ENCODE results near the gene SLC12A1.

The SLC12A1 gene

GRCh38 chr15:48205981-48206380 lies at the start of gene SLC12A1:
Gene SLC12A1, plus strand, starts transcription at chr15:48206302. Its CDS starts 1,418 bp downstream, at chr15:48207720.
- DNase-seq (ENCODE audit: low read depth), result no peak

DNA sequence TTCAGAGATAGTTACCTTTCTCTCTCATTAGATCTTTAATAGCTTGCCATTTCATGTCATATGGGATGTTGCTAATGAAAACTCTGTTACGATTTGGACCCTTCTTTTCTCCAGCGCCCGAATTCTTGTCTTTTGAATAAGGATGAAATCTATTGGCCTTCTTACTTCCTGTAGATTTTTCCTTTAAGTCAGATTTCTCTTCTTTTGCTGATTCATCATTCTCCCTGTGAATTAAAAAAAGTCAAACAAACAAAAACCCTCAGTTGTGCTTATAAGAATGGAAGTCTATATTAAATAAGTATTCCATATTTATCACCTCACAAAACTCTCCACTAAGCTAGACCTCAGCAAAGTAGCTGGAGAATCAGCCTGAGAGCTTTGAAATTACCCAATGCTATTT lies 37.5 kb upstream of the SLC12A1 start:
- DNase-seq (ENCODE audit: low read depth), result no peak

DNA sequence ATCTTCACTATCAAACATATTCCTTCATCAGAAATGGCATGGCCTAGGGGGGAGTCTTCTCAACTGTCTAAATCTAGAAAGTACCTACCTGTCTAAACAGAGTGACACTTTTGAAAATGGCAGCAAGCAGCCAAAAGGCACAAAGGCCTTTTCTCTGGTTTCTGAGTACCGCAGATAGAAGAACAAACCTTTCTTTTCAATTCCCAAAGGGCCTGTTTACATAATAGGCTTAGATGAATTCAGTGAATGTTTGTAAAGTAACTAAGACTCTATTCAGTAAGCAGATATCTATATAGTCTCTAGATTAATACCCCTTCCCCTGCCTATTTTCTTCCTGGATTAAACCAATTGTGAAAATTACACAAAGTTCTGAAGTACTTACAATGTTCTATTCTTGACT lies 35.1 kb upstream of the SLC12A1 start:
- no peak for DNase-seq (ENCODE audit: low read depth)

DNA sequence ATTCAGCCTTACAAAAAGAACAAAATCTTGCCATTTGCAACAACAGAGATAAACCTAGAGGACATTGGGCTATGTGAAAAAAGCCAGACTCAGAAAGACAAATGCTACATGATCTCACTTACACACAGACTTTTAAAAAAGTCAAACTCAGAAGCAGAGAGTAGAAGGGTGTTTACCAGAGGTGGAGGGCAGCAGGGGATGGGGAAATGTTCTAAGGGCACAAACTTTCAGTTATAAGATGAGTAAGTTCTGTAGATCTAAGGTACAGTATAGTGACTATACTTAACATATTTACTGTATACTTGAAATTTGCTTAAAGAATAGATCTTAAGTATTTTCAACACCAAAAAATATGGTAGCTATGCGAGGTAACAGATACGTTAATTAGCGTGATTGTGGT lies 31.0 kb upstream of the SLC12A1 start:
- no peak for DNase-seq (ENCODE audit: low read depth)

GRCh38 chr15:48176112-48176511 lies 30.0 kb upstream of the SLC12A1 start:
- peak; percentile 7 for DNase-seq (ENCODE audit: low read depth)

GRCh38 chr15:48176957-48177356 lies 29.1 kb upstream of the SLC12A1 start:
- no peak for DNase-seq (ENCODE audit: low read depth)

DNA sequence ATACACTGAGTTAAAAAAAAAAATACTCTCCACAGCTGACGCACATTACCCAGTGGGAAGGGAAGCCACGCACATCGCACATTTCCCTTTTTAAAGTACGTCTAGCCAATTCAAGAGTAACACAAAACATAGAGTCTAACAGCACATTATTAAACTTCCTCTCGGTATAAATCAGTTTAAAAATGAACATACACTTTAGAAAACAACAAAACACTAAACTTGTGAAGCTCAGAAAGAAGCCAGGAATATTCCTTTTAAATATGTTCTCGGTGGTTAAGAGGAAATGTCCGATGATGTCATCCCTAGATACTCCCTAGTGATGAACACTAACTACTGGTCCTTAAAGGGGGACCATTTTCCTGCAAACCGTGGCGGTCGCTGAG lies 28.7 kb upstream of the SLC12A1 start:
- peak; percentile 59 for DNase-seq (ENCODE audit: low read depth)

DNA sequence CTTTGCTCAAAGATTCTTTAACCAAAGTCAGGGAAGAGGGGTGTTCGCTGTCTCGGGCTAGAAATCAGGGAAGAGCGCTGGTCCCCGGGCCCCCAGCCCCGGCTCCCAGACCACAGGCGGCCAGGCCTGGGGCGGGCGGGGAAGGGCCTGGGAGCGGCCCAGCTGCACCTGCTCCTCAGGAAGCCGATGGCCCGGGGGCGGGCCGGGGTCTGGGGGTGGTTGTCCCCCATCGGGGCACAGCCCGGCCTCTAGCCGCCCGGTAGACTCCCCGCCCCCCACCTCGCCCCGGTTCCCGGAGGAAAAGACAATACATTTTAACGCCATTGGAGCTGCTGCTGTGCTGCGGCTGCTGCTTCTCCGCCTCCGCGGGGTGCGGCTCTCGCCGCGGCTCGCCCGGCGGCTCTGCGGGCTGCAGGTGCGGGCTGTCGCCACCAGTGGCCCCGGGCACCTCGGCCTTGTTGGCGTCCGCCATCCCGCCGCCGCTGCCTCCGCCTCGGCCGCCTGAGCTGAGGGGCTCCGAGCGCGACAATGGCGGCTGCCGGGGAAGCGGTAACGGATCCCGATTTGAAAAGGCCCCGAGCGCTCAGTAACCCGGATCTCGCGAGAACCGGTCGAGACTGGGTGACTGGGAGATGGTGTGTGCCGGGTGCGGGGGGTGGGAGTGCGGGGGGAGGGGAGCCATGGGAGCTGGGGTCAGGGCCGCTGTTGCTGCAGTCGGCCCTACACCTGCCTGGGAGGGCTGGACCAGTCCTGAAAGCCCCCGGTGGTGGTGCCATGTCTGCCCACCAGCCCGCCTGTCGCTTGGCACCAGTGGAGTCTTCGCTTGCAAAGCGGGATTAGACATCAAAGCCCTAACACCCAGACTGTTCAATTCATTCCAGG lies 28.1 kb upstream of the SLC12A1 start, which contains the start of gene MYEF2:
Gene MYEF2 (minus strand): TSS at position 530 of the 882 bp plus-strand sequence. CDS start 58 bp downstream, at position 472.
- DNase-seq (ENCODE audit: low read depth), result peak; percentile 57

DNA sequence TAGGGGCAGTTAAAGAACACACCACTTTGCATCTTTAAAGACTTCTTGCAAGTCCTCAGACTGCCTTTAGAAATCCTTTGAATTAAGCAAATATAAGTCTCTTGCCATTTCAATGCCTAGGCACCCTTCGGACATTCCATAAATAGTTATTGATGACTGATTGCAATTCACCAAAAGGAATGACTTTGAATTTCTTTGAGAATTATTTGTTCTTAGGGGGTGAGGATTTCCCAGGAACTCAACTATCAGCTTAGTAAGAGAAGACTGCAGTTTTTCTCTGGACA lies 27.5 kb upstream of the SLC12A1 start:
- DNase-seq (ENCODE audit: low read depth), result no peak

GRCh38 chr15:48182749-48183148 lies 23.4 kb upstream of the SLC12A1 start:
- DNase-seq (ENCODE audit: low read depth), result no peak

DNA sequence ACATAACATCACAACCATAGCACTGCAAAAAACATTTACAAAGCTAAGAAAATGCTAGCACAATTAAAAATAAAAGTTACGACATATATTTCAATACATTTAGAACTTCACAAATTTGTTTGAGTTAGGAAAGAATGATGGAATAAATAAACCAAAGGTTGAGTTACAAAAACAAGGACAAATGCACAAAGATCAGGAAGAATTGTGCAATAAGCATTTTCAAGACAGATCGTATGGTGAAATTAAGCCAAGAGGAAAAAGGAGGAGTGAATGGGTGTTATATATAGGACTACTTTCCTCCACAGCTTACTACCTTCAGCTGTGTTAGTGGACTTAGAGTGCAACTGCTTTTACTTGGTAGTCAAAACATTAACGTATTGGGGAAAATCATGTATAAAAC lies 20.6 kb upstream of the SLC12A1 start:
- DNase-seq (ENCODE audit: low read depth), result no peak

- no peak for DNase-seq (ENCODE audit: low read depth)
These were observed 19.8 kb upstream of the SLC12A1 start for GRCh38 chr15:48186271-48186670.

- DNase-seq (ENCODE audit: low read depth), result peak; percentile 74
These were observed 15.0 kb upstream of the SLC12A1 start for GRCh38 chr15:48190932-48191573.

- DNase-seq (ENCODE audit: low read depth), result peak; percentile 5
These were observed 14.4 kb upstream of the SLC12A1 start, which contains the start of gene CTXN2 for GRCh38 chr15:48191574-48192225. Gene CTXN2, plus strand, starts transcription at chr15:48191665. Its CDS starts 9,636 bp downstream, at chr15:48201301.

GRCh38 chr15:48202068-48202467 lies 4.0 kb upstream of the SLC12A1 start:
- DNase-seq (ENCODE audit: low read depth), result no peak

GRCh38 chr15:48221261-48221660 lies 15.2 kb downstream of the SLC12A1 start:
- DNase-seq (ENCODE audit: low read depth), result no peak

- no peak for DNase-seq (ENCODE audit: low read depth)
These were observed 15.8 kb downstream of the SLC12A1 start for GRCh38 chr15:48221885-48222284.

- DNase-seq (ENCODE audit: low read depth), result no peak
These were observed 16.5 kb downstream of the SLC12A1 start for GRCh38 chr15:48222627-48223026.

- no peak for DNase-seq (ENCODE audit: low read depth)
These were observed 19.7 kb downstream of the SLC12A1 start for GRCh38 chr15:48225771-48226170.

GRCh38 chr15:48230498-48230897 lies 24.4 kb downstream of the SLC12A1 start:
- DNase-seq (ENCODE audit: low read depth), result no peak

- no peak for DNase-seq (ENCODE audit: low read depth)
These were observed 27.1 kb downstream of the SLC12A1 start for GRCh38 chr15:48233246-48233645.

GRCh38 chr15:48239334-48239733 lies 33.2 kb downstream of the SLC12A1 start:
- DNase-seq (ENCODE audit: low read depth), result no peak

- no peak for DNase-seq (ENCODE audit: low read depth)
These were observed 35.9 kb downstream of the SLC12A1 start for GRCh38 chr15:48242015-48242414.

Measured in amniotic epithelial cell (primary cell).